Coronary artery (tissue), 2 donors: ENCODE results near the gene MYO18B.

ENCODE experiments used
- DNase-seq: peaks from one replicate; pipeline ENCODE4 v3.0.0-alpha.2; 2017; ENCODE audit warnings: low spot score
- H3K27ac ChIP-seq, 2 donors: fragments of 200-600 bp; sonication (generic); one replicate each; pipeline ENCODE4 v1.5.1; 2016 to 2019
- H3K4me3 ChIP-seq: fragments of 200-600 bp; sonication (generic); 2 replicates; pipeline ENCODE4 v1.5.1; 2016; ENCODE audit warnings: mild to moderate bottlenecking, moderate library complexity
- TF ChIP-seq, protein P1 (sequence below): fragments of 200-600 bp; sonication (generic); IDR thresholded peaks from one replicate; pipeline ENCODE4 v1.5.1; 2019; ENCODE audit warnings: antibody characterized with exemption

Gene MYO18B

GRCh38 chr22:25933158-25933788 lies 191.3 kb downstream of the MYO18B start:
- TF ChIP-seq, protein P1, sequence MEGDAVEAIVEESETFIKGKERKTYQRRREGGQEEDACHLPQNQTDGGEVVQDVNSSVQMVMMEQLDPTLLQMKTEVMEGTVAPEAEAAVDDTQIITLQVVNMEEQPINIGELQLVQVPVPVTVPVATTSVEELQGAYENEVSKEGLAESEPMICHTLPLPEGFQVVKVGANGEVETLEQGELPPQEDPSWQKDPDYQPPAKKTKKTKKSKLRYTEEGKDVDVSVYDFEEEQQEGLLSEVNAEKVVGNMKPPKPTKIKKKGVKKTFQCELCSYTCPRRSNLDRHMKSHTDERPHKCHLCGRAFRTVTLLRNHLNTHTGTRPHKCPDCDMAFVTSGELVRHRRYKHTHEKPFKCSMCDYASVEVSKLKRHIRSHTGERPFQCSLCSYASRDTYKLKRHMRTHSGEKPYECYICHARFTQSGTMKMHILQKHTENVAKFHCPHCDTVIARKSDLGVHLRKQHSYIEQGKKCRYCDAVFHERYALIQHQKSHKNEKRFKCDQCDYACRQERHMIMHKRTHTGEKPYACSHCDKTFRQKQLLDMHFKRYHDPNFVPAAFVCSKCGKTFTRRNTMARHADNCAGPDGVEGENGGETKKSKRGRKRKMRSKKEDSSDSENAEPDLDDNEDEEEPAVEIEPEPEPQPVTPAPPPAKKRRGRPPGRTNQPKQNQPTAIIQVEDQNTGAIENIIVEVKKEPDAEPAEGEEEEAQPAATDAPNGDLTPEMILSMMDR, result no peak
- no peak overlapping the region for H3K4me3 ChIP-seq
- no peak for DNase-seq
- no peak overlapping the region for H3K27ac ChIP-seq

DNA sequence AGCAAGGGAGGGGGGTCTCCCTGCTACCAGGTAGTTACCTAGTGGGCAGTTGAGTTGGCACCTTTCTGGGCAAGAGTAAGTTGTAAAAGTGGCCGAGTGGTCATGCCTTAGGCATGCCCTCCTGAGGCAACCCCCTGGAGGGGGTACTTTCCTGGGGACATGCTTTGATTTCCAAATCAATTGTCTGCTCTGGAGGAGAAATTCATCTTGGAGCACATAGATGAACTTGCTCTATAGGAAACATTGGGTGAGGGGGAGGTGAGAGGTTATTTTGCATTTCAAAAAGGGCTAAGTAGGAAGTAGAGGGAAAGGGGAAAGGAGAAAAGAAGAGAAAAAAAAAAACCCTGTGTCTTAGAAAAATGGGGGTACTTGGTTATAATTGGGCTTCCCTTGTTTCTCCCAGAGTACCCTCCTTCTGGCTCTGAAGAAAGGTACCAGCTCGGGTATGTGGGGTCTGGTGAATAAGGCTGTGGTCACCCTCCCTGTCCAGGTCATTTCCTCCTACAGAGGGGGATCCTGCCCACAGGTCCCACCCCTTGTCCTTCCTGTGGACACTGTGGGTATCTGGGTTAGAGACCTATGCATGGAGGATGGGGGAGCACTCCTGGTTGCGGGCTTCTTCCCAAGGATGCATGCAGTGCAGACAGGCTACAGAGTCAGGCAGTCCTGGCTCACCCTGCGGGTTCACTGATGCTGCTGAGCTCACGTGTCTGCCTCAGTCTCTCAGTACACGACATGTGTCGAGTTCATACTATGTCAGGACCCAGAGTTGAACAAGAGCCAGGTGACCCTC lies 193.5 kb downstream of the MYO18B start:
- DNase-seq, result no peak
- TF ChIP-seq, protein P1, result no peak
- Histone ChIP-seq H3K27ac (no peak overlapping the region), H3K4me3 (no peak overlapping the region)

GRCh38 chr22:25938151-25938550 lies 196.2 kb downstream of the MYO18B start:
- TF ChIP-seq, protein P1, result no peak
- Histone ChIP-seq H3K4me3 (no peak overlapping the region), H3K27ac (no peak overlapping the region)
- no peak for DNase-seq

GRCh38 chr22:25939384-25939783 lies 197.4 kb downstream of the MYO18B start:
- no peak overlapping the region for H3K4me3 ChIP-seq
- H3K27ac ChIP-seq, result no peak overlapping the region
- no peak for DNase-seq
- TF ChIP-seq, protein P1, result no peak

DNA sequence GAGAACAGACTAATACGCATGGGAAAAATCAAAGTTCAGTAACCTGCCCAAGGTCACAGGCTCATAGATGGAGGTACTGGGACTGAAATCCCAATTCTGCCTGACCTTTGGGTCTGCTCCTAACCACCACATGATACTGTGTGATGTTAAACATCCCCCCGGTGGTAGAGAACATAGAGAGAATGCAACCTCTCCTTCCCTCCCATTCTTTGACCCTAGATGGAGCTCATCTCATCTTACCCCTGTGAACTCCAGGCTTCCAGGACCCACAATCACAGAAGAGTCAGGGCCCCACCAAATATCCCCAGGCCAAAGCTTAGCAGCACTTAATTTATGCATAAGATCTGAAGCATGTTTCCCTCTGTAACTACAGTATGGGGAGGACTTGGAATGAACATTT lies 198.5 kb downstream of the MYO18B start:
- no peak for DNase-seq
- Histone ChIP-seq H3K4me3 (no peak overlapping the region), H3K27ac (no peak overlapping the region)
- TF ChIP-seq, protein P1, result no peak

- Histone ChIP-seq H3K4me3 (no peak overlapping the region), H3K27ac (no peak overlapping the region)
- no peak for DNase-seq
- TF ChIP-seq, protein P1, result no peak
Measured at GRCh38 chr22:25941365-25941960, 199.5 kb downstream of the MYO18B start.
